ENCODE measurements around the gene AGXT. TPM values are rescaled to one million over a fixed set of nuclear protein-coding genes. Genes with fewer than 3 reads are reported as not detected.

The AGXT gene
- polyA plus RNA-seq (2014; cell fraction: cytosol; rRNA removed) = 0.10 TPM in 1 of 2 replicates, not detected in the other
- not detected in 2 replicates for polyA plus RNA-seq (2014; cell fraction: nucleus; rRNA removed)

- no peak for DNase-seq (ENCODE audit: low spot score)
Measured at GRCh38 chr2:240868286-240869108, at the start of gene AGXT. TSS of gene AGXT (plus strand) at chr2:240868824. CDS start at chr2:240868866, 42 bp downstream.

GRCh38 chr2:240819126-240819857 is 49.3 kb upstream of the AGXT start:
- peak; percentile 32 for DNase-seq (ENCODE audit: low spot score)

DNA sequence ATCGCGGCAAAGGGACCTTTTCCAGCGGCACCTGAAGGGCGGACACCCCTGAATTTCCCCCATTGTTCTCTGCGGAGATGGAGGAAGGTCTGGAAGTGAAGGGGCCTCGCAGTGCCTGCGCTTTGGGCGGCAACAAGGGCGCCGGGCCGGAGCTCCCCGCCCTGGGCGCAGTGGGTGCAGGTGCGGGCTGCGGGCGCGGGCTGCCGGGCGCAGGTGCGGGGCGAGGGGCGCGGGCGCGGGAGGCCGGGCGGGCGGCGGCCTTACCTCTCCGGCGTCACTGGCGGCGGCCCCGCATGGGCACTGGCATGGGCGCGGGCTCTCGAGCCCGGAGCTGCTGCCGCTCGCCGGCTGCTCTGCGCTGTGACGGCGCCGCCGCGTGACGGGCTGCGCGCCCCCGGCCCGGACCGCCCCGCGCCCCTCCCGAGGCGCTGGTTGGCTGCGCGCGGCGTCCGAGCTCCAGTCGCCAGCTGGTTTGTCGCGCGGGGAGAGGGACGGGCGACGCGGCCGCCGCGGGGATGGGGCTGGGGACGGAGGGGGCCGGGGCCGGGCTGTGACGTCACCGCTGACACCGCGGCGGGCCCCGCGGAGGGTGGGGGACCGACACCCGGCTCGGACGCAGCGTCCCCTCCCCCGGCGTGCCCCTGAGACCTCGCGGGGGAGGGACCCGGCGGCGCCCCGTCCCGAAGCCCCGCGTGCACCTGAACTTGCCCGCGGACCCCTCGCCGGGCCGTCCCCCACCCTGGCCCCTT is 48.6 kb upstream of the AGXT start, which contains the start of gene KIF1A:
TSS of gene KIF1A (minus strand) at position 362 of the 749 bp plus-strand sequence. CDS start 22,467 bp downstream, outside the sequence.
- peak; percentile 88 for DNase-seq (ENCODE audit: low spot score)

- peak; percentile 76 for DNase-seq (ENCODE audit: low spot score)
Measured at GRCh38 chr2:240820607-240821428, 47.8 kb upstream of the AGXT start.

GRCh38 chr2:240821429-240821778 is 47.2 kb upstream of the AGXT start:
- no peak for DNase-seq (ENCODE audit: low spot score)

DNA sequence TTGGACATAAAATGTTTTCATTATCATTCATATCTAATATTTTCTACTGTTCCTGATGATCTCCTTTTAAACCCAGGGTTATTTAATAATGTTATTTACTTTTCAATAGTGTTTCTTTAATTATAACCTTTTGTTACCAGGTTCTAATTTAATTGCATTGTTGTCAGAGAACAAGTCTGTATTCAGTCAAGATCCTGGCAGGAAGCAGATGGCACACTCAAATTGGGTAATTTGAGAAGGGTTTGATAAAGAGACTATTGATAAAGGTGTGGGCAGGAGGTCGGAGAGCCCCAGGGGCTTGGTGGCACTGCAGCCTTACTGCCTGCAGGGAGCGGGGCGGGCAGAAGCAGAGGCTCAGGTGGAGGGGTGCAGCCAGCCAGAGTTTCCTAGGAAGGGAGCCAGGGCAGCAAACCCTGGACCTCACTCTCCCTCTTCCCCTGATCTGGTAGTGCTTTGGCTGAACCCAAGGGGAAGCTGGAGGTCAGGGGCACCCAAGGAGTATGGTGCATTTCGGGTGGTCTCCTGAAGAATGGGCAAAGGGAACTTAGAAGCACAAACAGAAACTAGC is 46.3 kb upstream of the AGXT start:
- DNase-seq (ENCODE audit: low spot score) = peak; percentile 56

GRCh38 chr2:240823449-240824336 is 44.9 kb upstream of the AGXT start:
- no peak for DNase-seq (ENCODE audit: low spot score)

DNA sequence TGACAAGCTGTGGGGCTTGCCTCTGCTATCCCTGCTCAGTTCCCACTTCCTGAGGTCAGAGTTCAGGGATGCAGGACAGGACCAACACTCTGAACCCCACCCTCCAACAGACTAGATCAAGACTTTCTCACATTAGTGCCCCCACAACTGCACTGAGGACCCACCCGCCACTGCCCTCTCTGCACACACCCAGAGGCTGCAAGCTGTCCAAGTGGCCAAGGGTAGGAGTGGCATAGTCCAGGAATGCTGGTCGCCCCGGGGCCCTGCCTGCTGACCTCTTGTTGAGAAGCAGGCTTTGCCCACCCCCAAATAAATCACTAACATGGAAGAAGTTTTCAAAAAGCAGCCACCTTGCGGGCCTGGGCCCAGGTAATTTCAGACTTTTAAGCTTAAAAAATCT is 43.1 kb upstream of the AGXT start:
- DNase-seq (ENCODE audit: low spot score) = no peak

DNA sequence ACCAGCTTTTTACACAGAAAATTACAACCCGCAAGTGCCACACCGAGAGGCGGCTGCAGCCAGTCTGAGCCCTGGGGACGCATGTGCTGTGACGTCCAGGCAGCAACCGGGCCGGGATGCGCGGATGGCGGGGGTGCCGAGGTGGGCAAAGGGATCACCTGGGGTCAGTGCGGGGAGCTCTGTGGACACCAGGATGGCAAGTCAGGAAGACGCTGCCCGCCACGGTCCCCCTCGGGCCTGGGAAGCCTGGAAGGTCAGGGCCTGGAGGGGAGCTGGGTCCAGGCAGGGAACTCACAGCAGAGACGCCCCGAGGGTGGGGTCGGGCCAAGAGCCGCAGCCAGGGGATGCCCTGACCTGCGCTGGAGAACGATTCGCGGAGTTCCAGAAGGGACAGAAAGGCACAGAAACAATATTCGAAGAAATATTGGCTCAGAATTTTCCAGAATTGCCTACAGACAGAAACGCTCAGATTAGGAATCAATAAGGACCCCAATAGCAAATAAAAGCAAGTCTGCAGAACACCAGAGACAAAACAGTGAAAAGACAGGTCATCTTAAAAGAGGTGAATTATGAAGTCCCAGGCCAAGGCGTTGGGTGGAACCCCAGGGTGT is 36.9 kb upstream of the AGXT start:
- DNase-seq (ENCODE audit: low spot score) = no peak

DNA sequence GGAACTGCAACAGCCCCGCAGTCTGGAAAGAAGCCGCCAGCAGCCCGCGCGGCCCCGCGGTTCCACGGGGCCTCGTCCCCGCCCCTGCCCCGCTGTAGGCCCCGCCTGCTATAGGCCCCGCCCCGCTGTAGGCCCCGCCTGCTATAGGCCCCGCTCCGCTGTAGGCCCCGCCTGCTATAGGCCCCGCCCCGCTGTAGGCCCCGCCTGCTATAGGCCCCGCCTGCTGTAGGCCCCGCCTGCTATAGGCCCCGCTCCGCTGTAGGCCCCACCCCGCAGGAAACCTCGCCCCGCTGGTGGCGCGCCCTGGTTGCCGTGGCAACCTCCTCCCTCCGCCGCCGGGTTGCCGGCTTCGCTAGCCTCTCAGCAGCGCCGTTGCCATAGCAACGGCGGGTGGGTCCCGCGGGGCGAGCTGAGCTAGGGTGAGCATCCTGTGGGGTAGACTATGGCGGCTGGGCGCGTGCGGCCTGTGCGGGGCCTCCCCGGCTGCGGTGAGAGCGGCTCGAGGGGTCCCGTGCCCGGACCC is 36.4 kb upstream of the AGXT start:
- DNase-seq (ENCODE audit: low spot score) = peak; percentile 97

GRCh38 chr2:240832921-240833494 is 35.6 kb upstream of the AGXT start:
- no peak for DNase-seq (ENCODE audit: low spot score)

GRCh38 chr2:240833724-240834285 is 34.8 kb upstream of the AGXT start:
- no peak for DNase-seq (ENCODE audit: low spot score)

- DNase-seq (ENCODE audit: low spot score) = no peak
Measured at GRCh38 chr2:240834377-240834975, 34.1 kb upstream of the AGXT start.

- DNase-seq (ENCODE audit: low spot score) = no peak
Measured at GRCh38 chr2:240835528-240835927, 33.1 kb upstream of the AGXT start.

DNA sequence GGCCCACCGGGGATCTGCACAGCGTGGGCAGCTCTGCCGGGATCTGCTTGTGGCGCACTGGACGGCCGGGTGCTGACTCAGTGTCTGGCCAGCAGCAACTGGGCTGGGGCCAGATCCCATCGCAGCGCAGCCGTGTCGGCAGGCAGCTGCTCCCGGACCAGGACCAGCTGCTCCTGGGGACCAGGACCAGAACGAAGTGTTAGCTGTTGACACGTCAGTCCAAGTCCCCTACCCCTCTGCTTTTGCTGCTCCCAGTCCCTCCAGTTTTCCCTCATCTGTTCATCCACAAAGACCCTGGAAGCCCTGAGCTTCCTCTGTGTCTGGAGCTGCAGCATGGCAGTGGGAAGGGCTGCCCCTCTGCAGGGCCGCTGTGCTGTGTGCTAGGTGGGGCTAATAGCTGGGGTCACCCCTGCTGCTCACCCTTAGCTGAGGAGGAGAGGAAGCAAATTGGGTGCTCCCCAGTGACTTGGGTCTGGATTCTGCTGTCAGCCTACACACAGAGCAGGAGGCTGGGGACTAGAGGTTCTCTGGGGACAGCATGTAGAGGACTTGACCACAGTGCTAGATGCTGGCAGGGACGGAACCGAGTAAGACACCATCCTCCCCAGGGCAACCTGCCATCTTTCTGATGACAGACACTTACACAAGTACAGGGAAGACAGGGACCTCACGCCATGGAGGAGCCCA is 31.7 kb upstream of the AGXT start:
- DNase-seq (ENCODE audit: low spot score) = no peak

DNA sequence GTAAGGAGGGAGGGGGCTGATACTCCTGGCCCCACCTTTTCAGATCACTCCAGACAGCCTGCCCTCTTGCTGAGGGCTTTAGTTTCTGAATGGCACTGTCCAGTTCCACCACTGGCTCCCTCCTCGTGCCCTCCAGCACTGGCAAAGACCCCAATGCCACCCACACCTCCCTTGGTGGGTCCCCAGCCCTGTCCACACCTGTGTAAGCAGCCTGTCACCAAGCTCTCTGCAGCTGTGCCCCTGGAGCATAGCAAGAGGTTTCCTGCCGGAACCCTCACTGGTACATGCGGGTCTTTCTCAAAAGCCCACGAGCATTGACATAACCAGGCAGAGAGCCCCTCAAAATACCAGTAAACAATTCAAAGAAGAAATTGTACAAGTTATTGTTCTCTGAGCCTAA is 31.0 kb upstream of the AGXT start:
- DNase-seq (ENCODE audit: low spot score) = no peak

Data from SK-N-DZ (cell line).